Right cardiac atrium (tissue), 5 donors: ENCODE data around the gene TMEM61. TPM values are rescaled to one million over a fixed set of nuclear protein-coding genes. Genes with fewer than 3 reads are reported as not detected.
A peak's percentile ranks its signal among the peaks of the same experiment; 100 is the strongest.

ENCODE experiments used
- ATAC-seq, 2 donors: fragments of 200-7000 bp; cut with Tn5 transposase; one replicate each; pipeline versions ENCODE4 v1.8.0 to v1.9.1; 2020; ENCODE audit warnings: moderate library complexity in 2 of 2, mild to moderate bottlenecking in 1 of 2
- DNase-seq, 3 donors: peaks; one replicate each; pipeline ENCODE4 v3.0.0-alpha.2; 2020
- H3K27ac ChIP-seq: one replicate; pipeline ENCODE4 v1.5.1; 2013; ENCODE audit warnings: mild to moderate bottlenecking, low read length, control low read depth, moderate library complexity
- H3K27me3 ChIP-seq: one replicate; pipeline ENCODE4 v1.6.1; 2013; ENCODE audit not compliant: control insufficient read depth, insufficient read depth
- H3K4me1 ChIP-seq: one replicate; pipeline ENCODE4 v1.6.1; 2013; ENCODE audit warnings: low read length; ENCODE audit not compliant: control insufficient read depth, insufficient read depth
- H3K4me3 ChIP-seq: one replicate; pipeline ENCODE4 v1.5.1; 2013; ENCODE audit warnings: low read length, control low read depth
- H3K9me3 ChIP-seq: one replicate; pipeline ENCODE4 v1.6.1; 2013; ENCODE audit warnings: low read length; ENCODE audit not compliant: control insufficient read depth
- WGBS: extraction: QIAGEN DNeasy Blood & Tissue Kit; methylation state at CpG from one replicate; pipeline ENCODE4 v1.1.7; 2013; 5-methylcytosine and 5-hydroxymethylcytosine counted together
- intact Hi-C, 4 donors: fragments of 100-400 bp; cut with DNase I; formaldehyde crosslinking; loops; one replicate each; pipeline versions ENCODE4 v1.11.0 to v1.14.0; 2022 to 2023
- polyA plus RNA-seq: library from polyadenylated mRNA; stranded (reverse); fragments of 200-250 nt; gene quantifications from one replicate; pipeline ENCODE4 v1.2.3, GENCODE V29; 2013
- total RNA-seq, 4 donors: library from RNA; stranded (reverse); fragmentation: NEBNext Ultra II Directional; extraction: Animal tissue kit (Norgen Biotek cat#: 25700); gene quantifications; one replicate each; pipeline ENCODE4 v1.2.1, GENCODE V29; 2021
- donor health status: healthy with polysubstance abuse.
- donor health status: DM: no; HTN: yes; CAD: no.
- donor health status: DM: no; HTN: no; CAD: no.
- donor health status: DM: no; HTN: yes; CAD: no; lungs with severe emphysema.
- donor health status: DM: yes; HTN: yes; CAD: no.

TMEM61 gene
- total and polyA plus RNA-seq, 5 donors, result 0.09 TPM; not detected in 4

- WGBS, result 63% methylated on average over 12 of the region's 12 CpGs
- H3K27ac ChIP-seq, result no peak overlapping the region
- intact Hi-C loops, result loop anchor here in 2 of 4 donors (5.0 kb wide), 1 partner anchor 43 kb away; no protein-coding TSS in a partner anchor
- DNase-seq (no peak), ATAC-seq (no peak)
- no peak overlapping the region for H3K4me3 ChIP-seq
- no peaks in the 10 kb centered on the region for H3K27me3 ChIP-seq
- H3K9me3 ChIP-seq, result no peaks in the 10 kb centered on the region
- no peaks in the 10 kb centered on the region for H3K4me1 ChIP-seq
Measured at GRCh38 chr1:54995013-54995760, 14.8 kb downstream of the TMEM61 start.

DNA sequence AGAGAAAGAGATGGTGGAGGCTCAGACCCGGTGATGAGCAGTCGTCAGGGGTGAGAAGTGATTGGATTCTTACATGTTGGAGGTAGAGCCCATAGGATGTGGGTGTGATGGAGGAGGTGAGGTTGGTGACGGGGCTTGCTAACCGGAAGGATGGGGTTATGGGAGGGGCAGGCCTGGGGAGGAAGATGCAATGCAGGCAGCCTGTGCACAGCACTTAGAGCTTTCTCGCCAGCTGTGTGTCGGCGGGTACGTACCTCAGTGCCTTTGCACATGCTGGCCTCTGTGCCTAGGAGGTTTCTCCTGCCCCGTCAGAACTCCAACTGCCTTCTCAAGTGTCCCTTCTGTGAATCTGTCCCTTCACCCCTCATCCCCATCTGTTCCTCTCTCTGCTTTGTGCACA is 15.4 kb downstream of the TMEM61 start:
- H3K4me3 ChIP-seq, result no peak overlapping the region
- H3K27me3 ChIP-seq, result no peaks in the 10 kb centered on the region
- no peak for DNase-seq
- ATAC-seq, result no peak
- no peaks in the 10 kb centered on the region for H3K4me1 ChIP-seq
- no peak overlapping the region for H3K27ac ChIP-seq
- WGBS, result 71% methylated on average over 9 of the region's 9 CpGs
- intact Hi-C loops, result loop anchor here (2.0 to 5.0 kb wide), 2 partner anchors 44 to 45 kb away; no protein-coding TSS in a partner anchor
- H3K9me3 ChIP-seq, result no peaks in the 10 kb centered on the region

- Histone ChIP-seq H3K9me3 (no peaks in the 10 kb centered on the region), H3K27me3 (no peaks in the 10 kb centered on the region), H3K4me3 (no peak overlapping the region), H3K27ac (no peak overlapping the region), H3K4me1 (no peaks in the 10 kb centered on the region)
- intact Hi-C loops, result loop anchor here (2.0 to 5.0 kb wide), 2 partner anchors 44 to 46 kb away; no protein-coding TSS in a partner anchor
- WGBS, result 7% methylated on average over 23 of the region's 23 CpGs
- peak; percentile 76 to 89 (median 83) for DNase-seq
- peak; percentile 73 to 85 for ATAC-seq
Measured at GRCh38 chr1:54996359-54996868, 16.0 kb downstream of the TMEM61 start.

GRCh38 chr1:54996869-54997710 is 16.7 kb downstream of the TMEM61 start:
- Histone ChIP-seq H3K4me1 (no peaks in the 10 kb centered on the region), H3K27ac (no peak overlapping the region), H3K9me3 (no peaks in the 10 kb centered on the region), H3K27me3 (no peaks in the 10 kb centered on the region), H3K4me3 (no peak overlapping the region)
- 16% methylated on average over 46 of the region's 46 CpGs for WGBS
- intact Hi-C loops, result loop anchor here (2.0 to 5.0 kb wide), 2 partner anchors 45 to 46 kb away; no protein-coding TSS in a partner anchor
- DNase-seq (no peak), ATAC-seq (peak in 1 of 2 donors; percentile 38)

DNA sequence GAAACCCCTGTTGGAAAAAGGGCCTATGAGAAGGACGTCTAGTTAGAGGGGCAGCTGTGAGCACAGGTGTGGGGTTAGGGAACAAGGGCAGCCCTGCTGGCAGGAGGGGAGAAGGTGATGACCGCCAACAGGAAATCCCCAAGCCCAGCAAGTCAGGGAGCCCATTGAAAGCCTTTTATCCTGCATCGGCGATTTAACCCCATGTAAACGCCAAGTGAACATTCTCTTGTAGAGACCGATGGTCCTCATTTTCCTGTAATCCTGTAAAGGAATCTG is 17.2 kb downstream of the TMEM61 start:
- no peak for DNase-seq
- no peak overlapping the region for H3K27ac ChIP-seq
- no peaks in the 10 kb centered on the region for H3K9me3 ChIP-seq
- H3K4me3 ChIP-seq, result no peak overlapping the region
- no peak for ATAC-seq
- WGBS, result 70% methylated on average over 6 of the region's 6 CpGs
- intact Hi-C loops, result loop anchor here (2.0 to 5.0 kb wide), 2 partner anchors 45 to 47 kb away; no protein-coding TSS in a partner anchor
- no peaks in the 10 kb centered on the region for H3K4me1 ChIP-seq
- H3K27me3 ChIP-seq, result no peaks in the 10 kb centered on the region

- ATAC-seq, result no peak
- no peak overlapping the region for H3K27ac ChIP-seq
- intact Hi-C loops, result loop anchor here in 2 of 4 donors (5.0 kb wide), 1 partner anchor 46 kb away; no protein-coding TSS in a partner anchor
- no peak overlapping the region for H3K4me3 ChIP-seq
- no peaks in the 10 kb centered on the region for H3K4me1 ChIP-seq
- H3K9me3 ChIP-seq, result no peaks in the 10 kb centered on the region
- WGBS, result 90% methylated on average over 6 of the region's 6 CpGs
- no peak for DNase-seq
- H3K27me3 ChIP-seq, result no peaks in the 10 kb centered on the region
Measured at GRCh38 chr1:54998100-54998499, 17.7 kb downstream of the TMEM61 start.

DNA sequence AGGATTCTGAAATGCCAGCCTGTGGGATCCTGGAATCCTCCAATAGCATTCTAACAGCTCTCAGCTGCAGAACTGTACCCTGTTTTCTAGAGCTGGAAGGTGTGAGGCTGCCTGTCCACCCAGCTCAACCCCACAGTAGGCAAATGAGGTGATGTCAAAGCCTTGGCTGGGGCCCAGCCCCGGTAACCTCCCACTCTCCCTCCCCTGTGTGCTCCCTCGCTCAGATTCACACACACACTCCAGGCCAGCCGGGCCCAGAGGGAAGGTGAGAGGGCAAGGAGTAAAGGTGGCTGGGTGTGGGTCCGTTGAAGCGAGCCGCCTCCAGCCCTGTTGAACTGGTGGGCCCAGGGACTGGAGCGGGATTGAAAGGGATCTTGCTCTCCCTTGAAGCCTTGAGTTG is 18.2 kb downstream of the TMEM61 start, which contains the start of gene BSND:
BSND (plus strand) TSS at position 257 of the 400 bp plus-strand sequence. CDS start 254 bp downstream, outside the sequence.
- Histone ChIP-seq H3K27ac (no peak within 1 kb of the TSS), H3K4me3 (no peak within 1 kb of the TSS), H3K9me3 (no peaks in the 10 kb centered on the region), H3K27me3 (no peaks in the 10 kb centered on the region), H3K4me1 (no peaks in the 10 kb centered on the region)
- WGBS, result 63% methylated on average over 7 of the region's 7 CpGs
- DNase-seq, result peak in 1 of 3 donors; percentile 37
- ATAC-seq, result no peak
- intact Hi-C loops, result loop anchor here in 2 of 4 donors (5.0 kb wide), 1 partner anchor 46 kb away; no protein-coding TSS in a partner anchor

DNA sequence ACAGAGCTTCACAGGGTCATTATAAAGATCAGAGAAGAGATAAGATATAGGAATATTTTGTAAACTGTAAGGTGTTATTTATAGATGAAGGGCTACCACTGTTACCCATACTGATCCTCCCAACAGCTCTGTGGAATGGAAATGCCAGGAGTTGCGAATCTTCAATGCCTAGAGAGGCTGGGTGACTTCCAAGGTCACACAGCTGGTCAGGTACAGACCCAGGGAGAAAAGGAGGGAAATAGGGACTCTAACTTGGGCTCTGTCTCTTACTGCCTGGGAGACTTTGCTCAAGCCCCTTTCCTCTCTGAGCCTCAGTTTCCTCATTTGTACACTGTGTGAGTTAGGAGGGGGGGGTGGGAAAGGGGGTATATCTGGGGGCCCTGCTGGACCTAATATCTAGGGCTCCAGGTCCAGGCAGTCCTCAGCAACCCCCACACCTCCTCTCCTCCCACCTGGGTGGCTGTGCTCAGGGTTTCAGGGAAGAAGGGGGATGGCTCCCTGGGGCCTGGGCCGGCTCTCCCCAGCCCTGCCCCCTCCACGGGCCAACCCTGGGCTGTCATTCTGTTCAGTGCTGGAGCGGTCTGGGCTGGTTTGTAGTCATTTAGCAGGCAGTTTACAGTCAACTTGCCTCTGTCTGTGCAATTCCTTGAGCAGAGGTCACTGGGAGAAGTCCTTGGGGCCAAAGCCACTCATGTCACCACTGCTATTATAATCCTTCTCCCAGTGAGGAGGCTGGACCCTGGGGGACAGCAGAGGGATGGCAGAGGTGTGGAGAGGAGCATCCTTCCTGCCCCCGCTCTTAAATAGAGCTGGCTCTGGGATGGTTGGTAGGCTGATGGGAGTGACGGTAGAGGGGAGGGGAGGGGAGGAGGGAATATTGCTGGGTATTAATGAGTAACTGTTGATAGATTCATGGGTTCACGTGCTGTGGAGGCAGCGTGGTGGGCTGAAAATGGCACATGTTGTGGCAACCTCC is 20.0 kb downstream of the TMEM61 start:
- Histone ChIP-seq H3K9me3 (no peaks in the 10 kb centered on the region), H3K27me3 (no peaks in the 10 kb centered on the region), H3K4me1 (no peaks in the 10 kb centered on the region), H3K4me3 (no peak overlapping the region), H3K27ac (no peak overlapping the region)
- no peak for DNase-seq
- WGBS, result 64% methylated on average over 8 of the region's 8 CpGs
- intact Hi-C loops, result no loop called here
- no peak for ATAC-seq

GRCh38 chr1:55001311-55001710 is 20.9 kb downstream of the TMEM61 start:
- Histone ChIP-seq H3K9me3 (no peaks in the 10 kb centered on the region), H3K4me3 (no peak overlapping the region), H3K4me1 (no peaks in the 10 kb centered on the region), H3K27me3 (no peaks in the 10 kb centered on the region), H3K27ac (no peak overlapping the region)
- no peak for DNase-seq
- ATAC-seq, result no peak
- intact Hi-C loops, result no loop called here
- WGBS, result 93% methylated on average over 4 of the region's 4 CpGs

- DNase-seq (no peak), ATAC-seq (no peak)
- no peaks in the 10 kb centered on the region for H3K9me3 ChIP-seq
- intact Hi-C loops, result no loop called here
- WGBS, result 53% methylated on average over 2 of the region's 2 CpGs
- H3K4me3 ChIP-seq, result no peak overlapping the region
- no peak overlapping the region for H3K27ac ChIP-seq
- H3K4me1 ChIP-seq, result no peaks in the 10 kb centered on the region
- no peaks in the 10 kb centered on the region for H3K27me3 ChIP-seq
Measured at GRCh38 chr1:55002686-55003085, 22.3 kb downstream of the TMEM61 start.
